Activated CD8-positive, alpha-beta memory T cell treated with anti-CD3 and anti-CD28 coated beads, Interleukin-2, amount 10 ng/mL, durations not matched to agents 7 days and 5 days (primary cell): ENCODE results near the gene NOP56. TPM values are rescaled to one million over a fixed set of nuclear protein-coding genes. Genes with fewer than 3 reads are reported as not detected.

Experiments
- ATAC-seq: fragments of 150-1000 bp; cut with Tn5 transposase; one replicate; pipeline ENCODE4 v1.10.0; 2021; ENCODE audit warnings: moderate library complexity
- CTCF ChIA-PET: fragments of 350-600 bp; sonication (Branson Sonifier 250); formaldehyde crosslinking; loops from one replicate; lab custom pipeline; 2021; ENCODE audit warnings: antibody characterized with exemption; lab: Charles Lee
- DNase-seq: peaks from one replicate; pipeline ENCODE4 v3.0.0-alpha.2; 2020
- H3K27ac Mint-ChIP-seq: one replicate; pipeline ENCODE4 v1.8.0; 2021; ENCODE audit warnings: mild to moderate bottlenecking, mixed read lengths
- H3K27me3 Mint-ChIP-seq: one replicate; pipeline ENCODE4 v1.8.0; 2021; ENCODE audit warnings: mixed read lengths
- H3K36me3 Mint-ChIP-seq: one replicate; pipeline ENCODE4 v1.8.0; 2021; ENCODE audit warnings: mild to moderate bottlenecking, mixed read lengths
- H3K4me1 Mint-ChIP-seq: one replicate; pipeline ENCODE4 v1.8.0; 2021; ENCODE audit warnings: mixed read lengths
- H3K4me3 Mint-ChIP-seq: one replicate; pipeline ENCODE4 v1.8.0; 2021; ENCODE audit warnings: mild to moderate bottlenecking, moderate library complexity, mixed read lengths
- H3K9me3 Mint-ChIP-seq: one replicate; pipeline ENCODE4 v1.8.0; 2022; ENCODE audit warnings: low read depth, mixed read lengths
- total RNA-seq, 2 experiments: library from RNA; stranded (reverse); gene quantifications; one replicate each; pipeline ENCODE4 v1.2.3, GENCODE V29; 2021

The NOP56 gene, protein sequence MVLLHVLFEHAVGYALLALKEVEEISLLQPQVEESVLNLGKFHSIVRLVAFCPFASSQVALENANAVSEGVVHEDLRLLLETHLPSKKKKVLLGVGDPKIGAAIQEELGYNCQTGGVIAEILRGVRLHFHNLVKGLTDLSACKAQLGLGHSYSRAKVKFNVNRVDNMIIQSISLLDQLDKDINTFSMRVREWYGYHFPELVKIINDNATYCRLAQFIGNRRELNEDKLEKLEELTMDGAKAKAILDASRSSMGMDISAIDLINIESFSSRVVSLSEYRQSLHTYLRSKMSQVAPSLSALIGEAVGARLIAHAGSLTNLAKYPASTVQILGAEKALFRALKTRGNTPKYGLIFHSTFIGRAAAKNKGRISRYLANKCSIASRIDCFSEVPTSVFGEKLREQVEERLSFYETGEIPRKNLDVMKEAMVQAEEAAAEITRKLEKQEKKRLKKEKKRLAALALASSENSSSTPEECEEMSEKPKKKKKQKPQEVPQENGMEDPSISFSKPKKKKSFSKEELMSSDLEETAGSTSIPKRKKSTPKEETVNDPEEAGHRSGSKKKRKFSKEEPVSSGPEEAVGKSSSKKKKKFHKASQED
- total RNA-seq, result 100 to 1,000 TPM; 469 to 508 TPM

DNA sequence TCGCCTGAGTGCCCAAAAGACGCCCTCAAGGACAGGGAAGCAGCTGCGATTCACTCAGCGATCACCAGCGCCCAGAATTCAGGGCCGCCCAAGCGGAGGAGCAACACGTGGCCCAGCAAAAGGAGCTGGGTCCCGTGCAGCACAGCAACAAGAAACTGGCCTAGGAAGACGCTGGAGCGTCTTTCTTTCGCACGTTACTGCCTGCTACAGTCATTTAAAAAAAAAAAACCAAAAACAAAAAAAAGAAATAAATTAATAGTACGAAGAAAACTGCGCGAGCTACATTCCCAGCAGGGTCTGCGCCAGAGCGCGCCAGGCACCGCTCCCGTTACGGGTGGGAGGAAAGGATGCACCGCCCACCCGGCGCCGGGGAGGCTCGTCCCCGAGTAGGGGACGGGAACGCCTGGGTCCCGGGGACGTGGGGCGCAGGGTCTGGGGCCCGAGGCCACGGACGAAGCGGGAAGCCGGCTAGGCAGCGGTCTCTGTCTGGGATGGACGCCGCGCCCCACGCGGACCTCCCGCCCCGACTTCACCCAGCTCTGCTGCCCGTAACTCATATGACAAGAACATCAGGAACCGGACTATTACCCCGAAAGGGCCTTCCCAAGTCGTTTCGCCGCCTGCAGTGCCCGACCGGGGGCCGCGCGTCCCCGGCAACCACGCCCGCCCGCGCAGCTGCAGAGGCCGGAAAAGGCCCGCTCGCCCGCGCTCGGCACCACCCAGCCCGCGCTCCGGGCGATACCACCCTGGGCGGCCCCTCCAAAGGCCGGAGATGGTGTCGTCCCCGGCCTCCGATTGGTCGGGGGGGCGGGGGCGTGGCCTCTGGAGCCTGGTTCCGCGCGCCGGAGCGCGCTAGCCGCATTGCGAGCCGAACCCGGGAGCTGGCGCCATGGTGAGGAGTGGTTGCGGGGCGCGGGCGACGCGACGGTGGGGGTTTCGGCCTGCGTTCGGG lies at the start of gene NOP56:
Gene NOP56, plus strand, starts transcription at position 861 of the 952 bp plus-strand sequence. Its CDS starts 29 bp downstream, at position 890.
- peak; percentile 92 for ATAC-seq
- Mint-ChIP-seq H3K27me3 (no peaks in the 10 kb centered on the region), H3K36me3 (peaks cover 41% of the 10 kb centered on the region), H3K27ac (peak within 1 kb of the TSS; percentile 87), H3K9me3 (no peaks in the 10 kb centered on the region), H3K4me3 (peak within 1 kb of the TSS; percentile 91), H3K4me1 (peaks cover 50% of the 10 kb centered on the region)
- CTCF ChIA-PET, result interaction anchor here (1.0 to 4.6 kb wide), 12 partner anchors 12 to 186 kb away, joined by 3 to 39 read pairs (median 3); partner anchors contain the start of genes IDH3B and SNRPB
- DNase-seq, result peak; percentile 94

DNA sequence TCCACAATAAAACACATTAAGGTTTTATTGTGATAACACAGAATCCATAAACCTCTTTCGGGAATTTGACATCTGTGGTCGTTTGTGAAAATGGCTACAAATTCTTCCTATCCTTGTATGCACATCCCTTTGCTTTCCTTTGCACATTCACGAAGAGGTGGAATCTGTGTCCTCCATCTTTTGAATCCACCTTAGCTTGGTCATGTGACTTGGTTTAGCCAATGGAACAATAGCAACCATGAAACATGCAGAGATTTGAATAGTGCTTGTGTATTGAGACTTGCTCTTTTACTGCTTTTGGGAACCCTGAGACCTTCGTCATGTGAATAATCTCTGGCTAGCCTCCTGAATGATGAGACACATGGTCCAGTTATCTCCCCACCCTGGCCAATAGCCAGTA lies 49.7 kb upstream of the NOP56 start:
- ATAC-seq, result no peak
- no peak for DNase-seq
- Mint-ChIP-seq H3K4me1 (no peaks in the 10 kb centered on the region), H3K27ac (no peak overlapping the region), H3K27me3 (peaks cover 8% of the 10 kb centered on the region), H3K4me3 (no peak overlapping the region), H3K36me3 (peaks cover 3% of the 10 kb centered on the region), H3K9me3 (peaks cover 4% of the 10 kb centered on the region)
- CTCF ChIA-PET, result no interaction called here

DNA sequence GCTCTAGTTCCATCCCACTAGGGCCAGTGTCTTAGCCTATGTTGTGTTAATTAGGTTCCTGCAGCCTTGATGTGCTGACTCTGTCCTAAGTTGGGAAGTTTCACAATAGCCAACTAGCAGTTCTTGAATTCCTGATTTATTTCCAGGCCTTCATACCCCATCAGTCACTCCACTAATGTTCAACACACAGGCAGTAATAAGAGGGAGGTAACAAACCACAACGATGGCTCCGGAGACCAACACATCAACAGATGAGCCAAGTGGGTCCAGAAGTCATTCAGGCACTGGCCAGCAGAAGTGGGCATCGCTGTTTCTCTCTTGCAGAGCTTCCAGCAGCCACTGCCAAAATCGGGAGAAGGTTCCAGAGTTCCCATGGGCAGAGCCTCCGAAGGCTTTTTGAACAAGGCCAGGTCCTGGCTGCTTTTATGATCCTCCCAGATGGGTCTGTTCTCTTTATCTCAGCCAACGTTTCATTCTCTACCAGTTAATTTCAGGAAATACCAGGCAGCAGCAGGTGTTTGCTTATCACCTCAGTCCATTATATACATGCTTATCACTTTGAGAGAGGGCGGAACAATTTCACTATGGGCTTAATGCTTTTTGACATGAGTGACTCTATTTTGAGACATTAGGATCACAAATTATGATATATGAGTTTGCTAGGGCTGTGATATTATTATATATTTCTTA lies 48.5 kb upstream of the NOP56 start:
- Mint-ChIP-seq H3K9me3 (peaks cover 4% of the 10 kb centered on the region), H3K27ac (no peak overlapping the region)
- CTCF ChIA-PET, result no interaction called here

DNA sequence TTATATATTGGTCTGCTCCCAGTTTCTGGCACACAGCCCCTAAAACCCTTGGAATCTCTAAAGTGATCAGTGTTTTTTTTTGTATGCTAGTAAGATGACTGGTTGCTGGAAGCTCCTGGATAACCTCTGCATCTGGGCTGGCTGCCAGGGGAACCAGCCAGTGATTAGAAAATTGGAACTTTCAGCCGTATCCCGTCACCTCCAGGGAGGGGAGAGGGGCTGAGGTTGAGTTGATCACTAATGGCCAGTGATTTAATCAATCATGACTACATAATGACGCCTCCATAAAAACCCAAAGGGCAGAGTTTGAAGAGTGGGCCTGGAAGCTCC lies 48.0 kb upstream of the NOP56 start:
- ATAC-seq (no peak), DNase-seq (no peak)
- CTCF ChIA-PET, result no interaction called here
- H3K4me1 Mint-ChIP-seq, result no peaks in the 10 kb centered on the region
- no peak overlapping the region for H3K27ac Mint-ChIP-seq
- no peak overlapping the region for H3K4me3 Mint-ChIP-seq
- H3K9me3 Mint-ChIP-seq, result peaks cover 4% of the 10 kb centered on the region
- H3K36me3 Mint-ChIP-seq, result peaks cover 3% of the 10 kb centered on the region
- peaks cover 2% of the 10 kb centered on the region for H3K27me3 Mint-ChIP-seq

More for the DNA sequence above, 48.5 kb upstream of the NOP56 start:
- H3K4me1 Mint-ChIP-seq, result no peaks in the 10 kb centered on the region
- ATAC-seq (no peak), DNase-seq (no peak)
- no peak overlapping the region for H3K4me3 Mint-ChIP-seq
- peaks cover 3% of the 10 kb centered on the region for H3K36me3 Mint-ChIP-seq
- H3K27me3 Mint-ChIP-seq, result no peaks in the 10 kb centered on the region

- H3K36me3 Mint-ChIP-seq, result peaks cover 3% of the 10 kb centered on the region
- H3K4me1 Mint-ChIP-seq, result no peaks in the 10 kb centered on the region
- H3K27me3 Mint-ChIP-seq, result peaks cover 10% of the 10 kb centered on the region
- no peak overlapping the region for H3K27ac Mint-ChIP-seq
- peaks cover 4% of the 10 kb centered on the region for H3K9me3 Mint-ChIP-seq
- CTCF ChIA-PET, result interaction anchor here (0.6 to 0.7 kb wide), 2 partner anchors 85 to 447 kb away, joined by 3 to 5 read pairs; no protein-coding TSS in a partner anchor
- no peak for ATAC-seq
- H3K4me3 Mint-ChIP-seq, result no peak overlapping the region
- no peak for DNase-seq
Measured at GRCh38 chr20:2606507-2607006, 45.9 kb upstream of the NOP56 start.

DNA sequence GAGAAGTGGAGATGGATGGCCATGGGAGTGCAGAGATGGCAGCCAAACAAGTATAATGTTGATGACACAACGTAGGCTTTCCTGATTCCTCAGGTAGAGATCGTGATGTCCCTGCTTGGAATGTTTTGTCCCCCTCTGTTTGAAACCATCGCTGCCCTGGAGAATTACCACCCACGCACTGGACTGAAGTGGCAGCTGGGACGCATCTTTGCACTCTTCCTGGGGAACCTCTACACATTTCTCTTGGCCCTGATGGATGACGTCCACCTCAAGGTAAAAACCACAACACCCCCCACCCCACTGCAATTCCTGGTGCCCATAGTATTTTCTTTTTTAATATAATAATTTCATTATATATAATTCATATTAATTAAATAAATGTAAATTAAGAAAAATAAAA lies 42.1 kb upstream of the NOP56 start:
- no peak for ATAC-seq
- CTCF ChIA-PET, result no interaction called here
- peaks cover 3% of the 10 kb centered on the region for H3K36me3 Mint-ChIP-seq

DNA sequence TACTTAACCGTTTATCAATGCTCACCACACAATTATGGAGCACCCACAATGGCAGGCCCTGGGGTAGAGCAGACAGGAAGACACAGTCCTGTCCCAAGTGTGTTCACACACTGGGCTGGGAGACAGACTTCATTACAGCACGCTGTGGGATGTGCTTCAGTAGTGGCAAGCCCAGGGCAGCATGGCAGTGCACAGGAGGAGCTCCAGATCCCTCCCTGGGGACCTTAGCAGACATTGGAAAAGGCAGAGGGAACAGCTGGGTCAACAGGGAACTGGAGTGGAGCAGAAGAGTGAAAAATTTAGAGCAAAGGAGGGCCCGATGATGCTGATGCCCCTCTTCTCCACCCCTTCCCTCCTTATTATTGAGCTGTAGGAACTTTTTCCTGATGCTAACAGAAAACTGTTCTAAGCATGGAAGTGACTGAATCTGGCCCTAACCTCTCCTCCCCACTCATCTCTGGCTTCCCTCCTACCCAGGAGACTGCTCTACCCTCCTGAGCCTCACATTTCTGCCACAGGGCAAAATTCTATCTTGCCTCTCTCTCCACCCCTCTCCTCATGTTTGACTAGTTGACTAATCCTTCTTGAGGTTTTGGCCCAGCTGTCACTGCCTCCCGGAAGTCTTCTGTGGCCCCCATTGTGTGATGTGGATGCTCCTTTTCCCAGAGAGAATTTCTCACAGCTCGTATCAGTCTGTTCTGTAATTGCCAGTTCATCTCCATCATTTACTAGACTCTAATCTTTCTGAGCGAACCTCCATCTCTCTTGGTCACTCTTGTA lies 41.3 kb upstream of the NOP56 start:
- Mint-ChIP-seq H3K27me3 (peaks cover 24% of the 10 kb centered on the region), H3K4me3 (no peak overlapping the region), H3K4me1 (no peaks in the 10 kb centered on the region), H3K9me3 (peaks cover 4% of the 10 kb centered on the region), H3K36me3 (peaks cover 3% of the 10 kb centered on the region), H3K27ac (no peak overlapping the region)
- no peak for ATAC-seq
- no peak for DNase-seq
- CTCF ChIA-PET, result no interaction called here

More for the DNA sequence above, 42.1 kb upstream of the NOP56 start:
- Mint-ChIP-seq H3K4me1 (no peaks in the 10 kb centered on the region), H3K4me3 (no peak overlapping the region), H3K27me3 (peaks cover 20% of the 10 kb centered on the region), H3K9me3 (peaks cover 4% of the 10 kb centered on the region), H3K27ac (no peak overlapping the region)
- DNase-seq, result no peak

- CTCF ChIA-PET, result no interaction called here
- Mint-ChIP-seq H3K27me3 (peaks cover 28% of the 10 kb centered on the region), H3K4me1 (no peaks in the 10 kb centered on the region), H3K9me3 (peaks cover 4% of the 10 kb centered on the region), H3K4me3 (no peak overlapping the region), H3K27ac (no peak overlapping the region), H3K36me3 (peaks cover 3% of the 10 kb centered on the region)
- no peak for DNase-seq
- no peak for ATAC-seq
Measured at GRCh38 chr20:2612073-2612472, 40.4 kb upstream of the NOP56 start.

DNA sequence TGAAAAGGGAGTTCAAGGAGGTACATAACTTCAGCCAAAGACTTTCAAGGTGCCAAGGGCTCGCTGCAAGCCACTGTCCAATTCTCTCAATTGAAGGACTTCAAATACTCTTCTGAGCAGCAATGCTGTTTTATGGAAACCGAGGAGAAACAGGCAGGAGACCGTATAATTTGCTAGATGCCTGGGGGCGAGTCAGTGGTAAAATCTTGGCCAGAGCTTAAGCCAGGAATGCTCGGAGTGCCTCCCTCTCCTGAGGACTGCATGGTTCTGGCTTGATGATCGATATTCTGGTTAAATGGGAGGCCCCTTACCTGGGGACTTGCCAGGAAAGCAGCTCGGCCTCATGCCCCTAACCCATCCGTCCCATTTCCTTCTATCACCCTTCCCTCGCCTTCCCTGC lies 35.8 kb upstream of the NOP56 start:
- H3K4me1 Mint-ChIP-seq, result no peaks in the 10 kb centered on the region
- CTCF ChIA-PET, result no interaction called here
- no peaks in the 10 kb centered on the region for H3K36me3 Mint-ChIP-seq
- no peak overlapping the region for H3K4me3 Mint-ChIP-seq
- no peak overlapping the region for H3K27ac Mint-ChIP-seq
- no peak for ATAC-seq
- no peaks in the 10 kb centered on the region for H3K9me3 Mint-ChIP-seq
- DNase-seq, result no peak
- peaks cover 44% of the 10 kb centered on the region for H3K27me3 Mint-ChIP-seq

DNA sequence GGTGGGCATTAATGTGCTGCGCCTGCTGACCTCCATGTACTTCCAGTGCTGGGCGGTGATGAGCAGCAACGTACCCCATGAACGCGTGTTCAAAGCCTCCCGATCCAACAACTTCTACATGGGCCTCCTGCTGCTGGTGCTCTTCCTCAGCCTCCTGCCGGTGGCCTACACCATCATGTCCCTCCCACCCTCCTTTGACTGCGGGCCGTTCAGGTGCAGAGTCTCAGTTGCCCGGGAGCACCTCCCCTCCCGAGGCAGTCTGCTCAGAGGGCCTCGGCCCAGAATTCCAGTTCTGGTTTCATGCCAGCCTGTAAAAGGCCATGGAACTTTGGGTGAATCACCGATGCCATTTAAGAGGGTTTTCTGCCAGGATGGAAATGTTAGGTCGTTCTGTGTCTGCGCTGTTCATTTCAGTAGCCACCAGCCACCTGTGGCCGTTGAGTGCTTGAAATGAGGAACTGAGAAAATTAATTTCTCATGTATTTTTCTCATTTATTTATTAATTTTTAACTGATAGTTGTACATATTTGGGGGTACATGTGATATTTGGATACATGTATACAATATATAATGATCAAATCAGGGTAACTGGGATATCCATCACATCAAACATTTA lies 35.2 kb upstream of the NOP56 start:
- no peaks in the 10 kb centered on the region for H3K9me3 Mint-ChIP-seq
- no peak for DNase-seq
- ATAC-seq, result no peak
- H3K36me3 Mint-ChIP-seq, result no peaks in the 10 kb centered on the region
- CTCF ChIA-PET, result no interaction called here
- H3K27me3 Mint-ChIP-seq, result peaks cover 40% of the 10 kb centered on the region
- no peak overlapping the region for H3K4me3 Mint-ChIP-seq
- no peaks in the 10 kb centered on the region for H3K4me1 Mint-ChIP-seq
- no peak overlapping the region for H3K27ac Mint-ChIP-seq

- no peak overlapping the region for H3K27ac Mint-ChIP-seq
- H3K9me3 Mint-ChIP-seq, result no peaks in the 10 kb centered on the region
- H3K4me1 Mint-ChIP-seq, result no peaks in the 10 kb centered on the region
- no peak overlapping the region for H3K4me3 Mint-ChIP-seq
- DNase-seq, result no peak
- peaks cover 40% of the 10 kb centered on the region for H3K27me3 Mint-ChIP-seq
- no peak for ATAC-seq
- CTCF ChIA-PET, result no interaction called here
- H3K36me3 Mint-ChIP-seq, result no peaks in the 10 kb centered on the region
Measured at GRCh38 chr20:2618815-2619214, 33.6 kb upstream of the NOP56 start.

DNA sequence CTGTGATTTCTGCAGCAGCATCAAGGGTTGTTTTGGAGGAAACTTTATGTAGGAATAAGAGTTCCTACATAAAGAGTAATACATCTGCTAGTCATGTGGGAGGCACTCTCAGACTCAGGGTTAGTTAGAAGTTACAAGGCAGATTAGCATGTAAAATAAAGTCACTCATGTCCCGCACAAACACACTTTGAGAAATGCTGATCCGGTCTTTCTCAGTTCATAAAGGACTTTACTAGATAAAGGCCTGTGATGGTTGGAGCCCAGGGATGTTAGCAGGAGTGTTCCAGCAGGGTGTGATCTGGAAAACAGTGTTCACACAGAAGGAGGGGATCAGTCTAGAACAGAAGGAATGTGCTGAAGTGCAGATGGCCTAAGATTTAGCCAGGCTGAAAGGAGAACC lies 33.1 kb upstream of the NOP56 start:
- no peak for ATAC-seq
- DNase-seq, result no peak
- CTCF ChIA-PET, result no interaction called here
- no peaks in the 10 kb centered on the region for H3K4me1 Mint-ChIP-seq
- H3K27ac Mint-ChIP-seq, result no peak overlapping the region
- no peaks in the 10 kb centered on the region for H3K36me3 Mint-ChIP-seq
- no peaks in the 10 kb centered on the region for H3K9me3 Mint-ChIP-seq
- H3K27me3 Mint-ChIP-seq, result peaks cover 40% of the 10 kb centered on the region
- H3K4me3 Mint-ChIP-seq, result no peak overlapping the region
